K562 (cell line): ENCODE data around the gene HELZ. TPM values are rescaled to one million over a fixed set of nuclear protein-coding genes. Genes with fewer than 3 reads are reported as not detected.

ENCODE experiments used
- ATAC-seq: fragments of 200-7000 bp; cut with Tn5 transposase; 3 replicates; pipeline ENCODE4 v1.9.1; 2020; ENCODE audit warnings: moderate library complexity
- BruUV-seq: library from RNA; stranded (reverse); fragments of 400-500 nt; replicated peaks from 2 replicates; lab custom pipeline; 2021; lab: Mats Ljungman, UMichigan
- CTCF ChIA-PET: fragments of 300-600 bp; formaldehyde crosslinking; extraction: SDS; loops from one replicate; lab custom pipeline; 2021; ENCODE audit warnings: low intra/inter-chr PET ratio; lab: Yijun Ruan, JAX
- POLR2A ChIA-PET: fragments of 300-600, 350-650 bp; sonication (Branson Sonifier 250); formaldehyde crosslinking; extraction: SDS; loops from one replicate; lab custom pipeline; 2021; ENCODE audit warnings: antibody characterized with exemption, inconsistent platforms; lab: Yijun Ruan, JAX
- DNase-seq, 4 experiments: peaks; one replicate each; pipeline versions ENCODE4 v3.0.0 to v3.0.0-alpha.2; 2011 to 2018; ENCODE audit warnings: low spot score in 3 of 4, mixed read lengths in 3 of 4; ENCODE audit errors: extremely low read depth in 1 of 4
- FAIRE-seq: peaks from 2 replicates; lab custom pipeline; 2011; peaks lifted over from hg19 to GRCh38; lab: Jason Lieb, UNC
- H2AFZ ChIP-seq: 2 replicates; pipeline ENCODE4 v1.6.0; 2011; ENCODE audit warnings: low read depth, low read length, control low read depth, inconsistent platforms
- H3K27ac ChIP-seq: fragments of 200-600 bp; 3 replicates; pipeline ENCODE4 v1.8.0; 2011; ENCODE audit warnings: low read depth, mild to moderate bottlenecking, control low read depth, inconsistent platforms, low read length, moderate library complexity, mixed read lengths; ENCODE audit errors: extremely low read depth
- H3K27me3 ChIP-seq, 2 experiments: fragments of 300-600 bp in 1 of 2; 2 replicates in 1 of 2; 3 replicates in 1 of 2; pipeline versions ENCODE4 v1.6.0 to v1.8.0; 2011; ENCODE audit warnings: inconsistent platforms in 2 of 2, low read length in 2 of 2, mild to moderate bottlenecking in 1 of 2, mixed read lengths in 1 of 2, moderate library complexity in 1 of 2; ENCODE audit not compliant: control insufficient read depth in 2 of 2, insufficient read depth in 2 of 2
- H3K36me3 ChIP-seq: fragments of 300-600 bp; 3 replicates; pipeline ENCODE4 v1.8.0; 2011; ENCODE audit warnings: mild to moderate bottlenecking, low read length, inconsistent platforms; ENCODE audit not compliant: control insufficient read depth, insufficient read depth
- H3K4me1 ChIP-seq, 2 experiments: fragments of 200-600 bp in 1 of 2; replicated peaks in 1 of 2; 2 replicates in 1 of 2; 3 replicates in 1 of 2; pipeline versions ENCODE4 v1.5.1 to v1.8.0; 2011; ENCODE audit warnings: inconsistent platforms in 2 of 2, low read length in 2 of 2, mild to moderate bottlenecking in 1 of 2, mixed read lengths in 1 of 2, moderate library complexity in 1 of 2; ENCODE audit not compliant: control insufficient read depth in 2 of 2, insufficient read depth in 2 of 2
- H3K4me2 ChIP-seq: 2 replicates; pipeline ENCODE4 v1.6.1; 2011; ENCODE audit warnings: low read length, control low read depth, inconsistent platforms, mixed read lengths; ENCODE audit not compliant: insufficient read depth
- H3K4me3 ChIP-seq: fragments of 200-600 bp; sonication (generic), shearing (Covaris generic); 2 replicates; pipeline ENCODE4 v1.5.1; 2016; ENCODE audit warnings: control low read depth, inconsistent platforms
- H3K79me2 ChIP-seq: fragments of 200-600 bp; 3 replicates; pipeline ENCODE4 v1.8.0; 2011; ENCODE audit warnings: low read length, inconsistent platforms; ENCODE audit not compliant: control insufficient read depth, insufficient read depth
- H3K9ac ChIP-seq, 2 experiments: 2 replicates each; pipeline versions ENCODE4 v1.6.0 to v1.6.1; 2011; ENCODE audit warnings: low read depth in 2 of 2, low read length in 2 of 2, control low read depth in 1 of 2, inconsistent platforms in 1 of 2, mild to moderate bottlenecking in 1 of 2, mixed read lengths in 1 of 2; ENCODE audit not compliant: insufficient read depth in 1 of 2
- H3K9me1 ChIP-seq: one replicate; pipeline ENCODE4 v1.6.0; 2011; ENCODE audit warnings: inconsistent platforms, mild to moderate bottlenecking, low read length, moderate library complexity; ENCODE audit not compliant: control insufficient read depth, insufficient read depth
- H3K9me3 ChIP-seq: replicated peaks from 2 replicates; pipeline ENCODE4 v1.5.1; 2011; ENCODE audit warnings: low read depth, low read length, inconsistent platforms; ENCODE audit not compliant: control insufficient read depth, insufficient read depth
- H4K20me1 ChIP-seq: replicated peaks from 2 replicates; pipeline ENCODE4 v1.6.1; 2011; ENCODE audit warnings: low read length, inconsistent platforms, mixed read lengths; ENCODE audit not compliant: control insufficient read depth, insufficient read depth
- CBFA2T2 ChIP-seq: fragments of 450-650 bp; conservative IDR thresholded peaks from 2 replicates; pipeline ENCODE4 v1.6.1; 2017; ENCODE audit warnings: mild to moderate bottlenecking
- CREB3L1 ChIP-seq: fragments of 450-650 bp; IDR thresholded peaks from 2 replicates; pipeline ENCODE4 v1.6.1; 2014; ENCODE audit warnings: low read depth, mild to moderate bottlenecking, moderate library complexity, borderline replicate concordance
- GABPB2 ChIP-seq: fragments of 250-450 bp; sonication (Bioruptor Pico); conservative IDR thresholded peaks from 2 replicates; pipeline ENCODE4 v1.5.1; 2021; ENCODE audit warnings: mild to moderate bottlenecking
- HINFP ChIP-seq: fragments of 450-650 bp; conservative IDR thresholded peaks from 2 replicates; pipeline ENCODE4 v1.6.1; 2016; ENCODE audit warnings: missing genetic modification characterization, low read depth, mild to moderate bottlenecking, control low read depth, missing compliant biosample characterization
- NCOA2 ChIP-seq, 2 experiments: fragments of 450-650 bp; IDR thresholded peaks; 2 replicates each; pipeline ENCODE4 v1.6.1; 2018; ENCODE audit warnings: mild to moderate bottlenecking in 2 of 2, moderate library complexity in 1 of 2; ENCODE audit not compliant: partially characterized antibody in 2 of 2
- NFIX ChIP-seq: fragments of 250-450 bp; sonication (Bioruptor Pico); IDR thresholded peaks from 2 replicates; pipeline ENCODE4 v1.4.0; 2020; ENCODE audit warnings: low read depth, mild to moderate bottlenecking, moderate library complexity
- RBM34 ChIP-seq: fragments of 200-400 bp; formaldehyde crosslinking; IDR thresholded peaks from 2 replicates; pipeline ENCODE4 v1.6.1; 2018; ENCODE audit warnings: low read length, borderline replicate concordance; ENCODE audit not compliant: insufficient read depth
- SMARCE1 ChIP-seq: fragments of 450-650 bp; IDR thresholded peaks from 2 replicates; pipeline ENCODE4 v1.7.1; 2016; ENCODE audit warnings: mild to moderate bottlenecking
- STAG1 ChIP-seq: sonication (generic); formaldehyde crosslinking; IDR thresholded peaks from 2 replicates; pipeline ENCODE4 v1.5.0; 2020; ENCODE audit warnings: missing genetic modification reagents, borderline replicate concordance
- TEAD1 ChIP-seq, 2 experiments: fragments of 450-650 bp in 1 of 2; sonication (generic) in 1 of 2; formaldehyde crosslinking; IDR thresholded peaks; 2 replicates each; pipeline versions ENCODE4 v1.4.0 to v1.8.0; 2020 to 2022; ENCODE audit warnings: mild to moderate bottlenecking in 2 of 2, missing genetic modification reagents in 1 of 2
- ZNF324 ChIP-seq: fragments of 250-450 bp; sonication (Bioruptor Pico); IDR thresholded peaks from 2 replicates; pipeline ENCODE4 v1.4.0; 2020; ENCODE audit warnings: mild to moderate bottlenecking
- ZNF583 ChIP-seq: fragments of 250-450 bp; sonication (Bioruptor Pico); IDR thresholded peaks from 2 replicates; pipeline ENCODE4 v1.4.0; 2020
- WGBS: fragments of 100-300 bp; shearing (Covaris generic); methylation state at CpG from one replicate; pipeline ENCODE4 v1.1.6; 2016; ENCODE audit warnings: low coverage, mixed read lengths; ENCODE audit not compliant: insufficient coverage; ENCODE audit errors: missing lambda C conversion rate; 5-methylcytosine and 5-hydroxymethylcytosine counted together
- in situ Hi-C: fragments of 300-500 bp; cut with MboI; formaldehyde crosslinking; loops from 4 replicates; pipeline ENCODE4 v1.15.0; 2018; ENCODE audit warnings: inconsistent platforms, mixed read lengths
- intact Hi-C: fragments of 100-400 bp; cut with micrococcal nuclease; formaldehyde crosslinking; loops from 2 replicates; pipeline ENCODE4 v1.14.2; 2022
- polyA plus RNA-seq, 8 experiments: library from polyadenylated mRNA; depleted of rRNA in 4 of 8; stranded (reverse) in 5 of 8; unstranded in 3 of 8; fragments of >200 nt; fragmentation: Nextera tagmentation in 2 of 8; fragmentation: Illumina TruSeq in 1 of 8; extraction: Ambion mirVana in 2 of 8; extraction: Trizol in 1 of 8; gene quantifications; 2 replicates each; pipeline versions ENCODE4 v1.2.1 to v1.2.3, GENCODE V29; 2011 to 2014; ENCODE audit warnings: inconsistent platforms in 1 of 8, missing spikeins in 1 of 8
- total RNA-seq, 7 experiments: library from RNA; depleted of rRNA in 6 of 7; stranded (reverse); fragments of >200 nt in 6 of 7; fragmentation: Illumina TruSeq in 2 of 7; extraction: Trizol in 2 of 7; gene quantifications; 2 replicates each; pipeline versions ENCODE4 v1.2.1 to v1.2.3, GENCODE V29; 2011 to 2021; ENCODE audit warnings: low replicate concordance in 1 of 7
- TF ChIP-seq, protein P1 (sequence below): fragments of 450-650 bp; IDR thresholded peaks from 2 replicates; pipeline ENCODE4 v1.6.1; 2017; ENCODE audit warnings: mild to moderate bottlenecking, moderate library complexity
- TF ChIP-seq, protein P2 (sequence below): fragments of 250-450 bp; sonication (Bioruptor Pico); IDR thresholded peaks from 2 replicates; pipeline ENCODE4 v1.6.1; 2021; ENCODE audit warnings: mild to moderate bottlenecking
- TF ChIP-seq, protein P3 (sequence below), 2 experiments: fragments of 450-650 bp in 1 of 2; sonication (generic) in 1 of 2; formaldehyde crosslinking; conservative IDR thresholded peaks; 2 replicates each; pipeline versions ENCODE4 v1.4.0 to v1.8.1; 2020 to 2022; ENCODE audit warnings: mild to moderate bottlenecking in 1 of 2, missing genetic modification reagents in 1 of 2

HELZ gene
- total and polyA plus RNA-seq, 9 of the 15 experiments (the other 6 are each of a cell fraction or from before 2014, with no cell fraction given): 5.2 to 39.8 (median 17.3) TPM

- no peak overlapping the region for H3K9ac ChIP-seq
- intact Hi-C loops: no loop called here
- DNase-seq: no peak
- no peak overlapping the region for H3K4me3 ChIP-seq
- no peaks in the 10 kb centered on the region for H3K9me1 ChIP-seq
- no peak overlapping the region for H2AFZ ChIP-seq
- 9% methylated on average over 1 of the region's 1 CpG for WGBS
- no peak overlapping the region for H3K27ac ChIP-seq
- POLR2A ChIA-PET: interaction anchor here (0.7 to 0.8 kb wide), 2 partner anchors 11 kb away, joined by 3 read pairs; no protein-coding TSS in a partner anchor
- no TSS peak for BruUV-seq
- no peaks in the 10 kb centered on the region for H3K9me3 ChIP-seq
- no peak overlapping the region for H3K4me2 ChIP-seq
- no peaks in the 10 kb centered on the region for H3K27me3 ChIP-seq
- no peaks in the 10 kb centered on the region for H4K20me1 ChIP-seq
- H3K4me1 ChIP-seq: no peaks in the 10 kb centered on the region
- CTCF ChIA-PET: no interaction called here
- in situ Hi-C loops: no loop called here
- ATAC-seq: no peak
- FAIRE-seq: no peak
- H3K79me2 ChIP-seq: no peaks in the 10 kb centered on the region
- peaks cover 46% of the 10 kb centered on the region for H3K36me3 ChIP-seq
- TF ChIP-seq GABPB2 (CRISPR knock-in tag) (no peak), ZNF583 (CRISPR knock-in tag) (no peak), CBFA2T2 (no peak), STAG1 (no peak), CREB3L1 (no peak), SMARCE1 (no peak), TEAD1 (CRISPR knock-in tag; IDR thresholded peaks at IDR 0.05) (no peak), NCOA2 (IDR thresholded peaks at IDR 0.05; ENCODE audit: partially characterized antibody in 2 of 2) (no peak), HINFP (tag) (no peak), ZNF324 (no peak), NFIX (no peak), RBM34 (no peak)
- TF ChIP-seq, protein P1, sequence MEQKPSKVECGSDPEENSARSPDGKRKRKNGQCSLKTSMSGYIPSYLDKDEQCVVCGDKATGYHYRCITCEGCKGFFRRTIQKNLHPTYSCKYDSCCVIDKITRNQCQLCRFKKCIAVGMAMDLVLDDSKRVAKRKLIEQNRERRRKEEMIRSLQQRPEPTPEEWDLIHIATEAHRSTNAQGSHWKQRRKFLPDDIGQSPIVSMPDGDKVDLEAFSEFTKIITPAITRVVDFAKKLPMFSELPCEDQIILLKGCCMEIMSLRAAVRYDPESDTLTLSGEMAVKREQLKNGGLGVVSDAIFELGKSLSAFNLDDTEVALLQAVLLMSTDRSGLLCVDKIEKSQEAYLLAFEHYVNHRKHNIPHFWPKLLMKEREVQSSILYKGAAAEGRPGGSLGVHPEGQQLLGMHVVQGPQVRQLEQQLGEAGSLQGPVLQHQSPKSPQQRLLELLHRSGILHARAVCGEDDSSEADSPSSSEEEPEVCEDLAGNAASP: no peak
- TF ChIP-seq, protein P2, sequence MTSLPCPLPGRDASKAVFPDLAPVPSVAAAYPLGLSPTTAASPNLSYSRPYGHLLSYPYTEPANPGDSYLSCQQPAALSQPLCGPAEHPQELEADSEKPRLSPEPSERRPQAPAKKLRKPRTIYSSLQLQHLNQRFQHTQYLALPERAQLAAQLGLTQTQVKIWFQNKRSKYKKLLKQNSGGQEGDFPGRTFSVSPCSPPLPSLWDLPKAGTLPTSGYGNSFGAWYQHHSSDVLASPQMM (CRISPR knock-in tag): no peak
- TF ChIP-seq, protein P3, sequence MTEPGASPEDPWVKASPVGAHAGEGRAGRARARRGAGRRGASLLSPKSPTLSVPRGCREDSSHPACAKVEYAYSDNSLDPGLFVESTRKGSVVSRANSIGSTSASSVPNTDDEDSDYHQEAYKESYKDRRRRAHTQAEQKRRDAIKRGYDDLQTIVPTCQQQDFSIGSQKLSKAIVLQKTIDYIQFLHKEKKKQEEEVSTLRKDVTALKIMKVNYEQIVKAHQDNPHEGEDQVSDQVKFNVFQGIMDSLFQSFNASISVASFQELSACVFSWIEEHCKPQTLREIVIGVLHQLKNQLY (CRISPR knock-in tag; conservative IDR thresholded peaks at IDR 0.05): no peak
Measured at GRCh38 chr17:67082107-67082506, 162.9 kb downstream of the HELZ start.
